Measurements from ENCODE around the gene ABHD17A. TPM values are rescaled to one million over a fixed set of nuclear protein-coding genes. Genes with fewer than 3 reads are reported as not detected.

ABHD17A gene
- polyA plus RNA-seq, 12 donors: 35.7 to 74.2 (median 41.6) TPM; not detected in 1

DNA sequence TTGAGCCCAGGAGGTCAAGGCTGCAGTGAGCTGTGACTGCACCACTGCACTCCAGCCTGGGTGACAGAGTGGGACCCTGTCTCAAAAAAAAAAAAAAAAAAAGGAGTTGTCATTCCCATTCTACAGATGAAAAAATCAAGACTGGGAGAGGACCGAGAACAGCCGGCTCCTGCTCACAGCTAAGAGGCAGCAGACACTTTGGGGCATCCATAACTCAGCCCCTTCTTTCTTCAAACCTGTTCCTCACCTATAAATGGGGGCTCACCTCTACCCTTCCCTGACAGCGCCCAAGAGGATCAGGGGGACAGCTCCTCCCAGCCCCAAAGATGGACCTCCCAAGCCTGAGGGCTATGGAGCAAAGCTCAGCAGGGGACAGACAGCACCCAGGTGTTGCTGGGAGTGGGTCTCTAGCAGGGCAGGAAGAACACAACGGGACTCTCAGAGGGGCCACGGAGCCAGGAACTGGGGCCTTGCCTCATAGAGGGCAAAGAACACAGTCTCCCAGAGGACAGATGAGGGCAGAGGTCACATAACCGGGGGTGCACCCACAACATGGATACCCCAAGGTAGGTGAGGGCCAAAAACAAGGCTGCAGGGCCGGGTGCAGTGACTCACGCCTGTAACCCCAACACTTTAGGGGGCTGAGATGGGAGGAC lies 18.5 kb downstream of the ABHD17A start:
- no peak for DNase-seq

DNA sequence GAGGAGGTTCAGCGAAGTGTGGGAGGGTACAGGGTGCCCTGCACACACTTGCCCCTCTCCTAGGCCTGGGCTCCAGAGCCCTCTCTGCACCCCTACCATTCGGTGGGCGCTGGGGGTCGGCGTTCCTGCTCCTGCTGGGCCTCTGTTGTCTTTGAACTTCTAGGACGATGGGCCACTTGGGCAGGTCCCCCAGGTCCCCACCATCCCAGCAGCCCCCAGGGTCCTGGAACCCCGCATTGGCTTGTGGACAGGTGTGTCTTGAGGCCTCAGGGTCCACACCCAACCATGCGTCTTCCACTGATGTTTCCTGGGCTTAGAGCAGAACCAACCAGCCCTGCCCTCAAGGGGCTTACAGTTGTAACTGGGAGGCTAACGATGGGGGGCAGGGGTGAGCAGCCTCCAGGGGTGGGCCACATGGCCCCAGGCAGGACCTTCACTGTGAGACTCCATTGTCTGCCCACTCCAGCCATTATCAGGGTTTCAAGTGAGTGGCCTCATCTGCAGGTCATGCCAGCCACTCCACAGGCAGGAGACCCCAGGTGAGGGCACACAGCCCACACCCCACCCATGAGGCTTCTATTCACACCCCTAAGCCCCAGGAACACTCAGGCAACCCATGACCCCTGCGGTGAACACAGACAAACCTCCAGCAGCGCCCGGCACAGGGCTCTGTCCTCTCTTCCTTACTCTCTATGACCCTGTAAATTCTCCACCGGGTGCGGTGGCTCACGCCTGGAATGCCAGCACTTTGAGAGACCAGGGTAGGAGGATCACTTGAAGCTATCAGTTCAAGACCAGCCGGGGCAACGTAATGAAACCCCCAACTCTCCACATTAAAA lies 19.9 kb downstream of the ABHD17A start:
- DNase-seq: no peak

GRCh38 chr19:1864480-1865171 lies 20.7 kb downstream of the ABHD17A start:
- no peak for DNase-seq

GRCh38 chr19:1863638-1864479 lies 21.4 kb downstream of the ABHD17A start:
- DNase-seq: peak; percentile 89

- DNase-seq: no peak
Measured at GRCh38 chr19:1863328-1863637, 22.0 kb downstream of the ABHD17A start, which contains the start of gene KLF16. KLF16 (minus strand) TSS chr19:1863579; CDS start chr19:1863497, 82 bp downstream.

DNA sequence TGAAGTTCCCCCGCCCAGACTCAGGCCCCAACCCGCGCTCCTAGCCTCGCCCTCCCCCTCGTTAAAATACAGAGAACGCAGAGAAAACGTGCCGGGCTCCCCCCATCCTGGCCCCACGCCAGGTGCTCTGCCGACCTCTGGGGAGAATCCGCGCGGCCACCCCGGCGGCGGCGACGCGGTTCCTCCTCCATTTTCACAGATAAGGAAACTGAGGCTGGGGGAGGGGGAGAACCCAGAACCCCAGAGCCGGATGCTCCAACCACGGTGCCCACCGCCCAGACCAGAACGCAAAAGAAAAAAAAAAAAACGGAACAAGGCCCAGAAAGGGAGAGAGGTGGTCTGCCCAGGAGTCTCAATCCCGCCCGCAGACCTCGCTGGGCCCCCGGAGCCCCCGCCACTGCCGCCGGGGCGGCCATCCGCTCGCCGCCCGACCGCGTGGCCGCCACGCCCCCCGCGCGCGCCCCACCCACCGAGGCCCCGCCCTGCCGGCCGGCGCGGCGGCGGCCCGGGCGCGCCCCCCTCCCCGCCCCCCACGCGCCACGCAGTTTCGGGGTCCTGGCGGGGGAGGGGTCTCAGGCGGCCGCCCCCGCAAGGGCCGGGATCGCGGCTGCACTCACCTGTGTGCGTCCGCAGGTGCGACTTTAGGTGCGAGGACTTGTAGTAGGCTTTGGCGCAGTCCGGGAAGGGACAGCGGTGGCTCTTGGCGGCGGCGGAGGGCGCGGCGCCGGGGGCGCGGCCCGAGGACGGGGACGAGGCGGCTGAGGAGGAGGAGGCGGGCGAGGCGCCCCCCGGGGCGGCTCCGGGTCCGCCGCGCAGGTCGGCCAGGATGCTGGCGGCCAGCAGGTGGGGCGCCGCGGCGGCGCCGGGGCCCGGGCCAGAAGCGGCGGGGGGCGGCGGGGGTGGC lies 22.6 kb downstream of the ABHD17A start:
- DNase-seq: no peak

DNA sequence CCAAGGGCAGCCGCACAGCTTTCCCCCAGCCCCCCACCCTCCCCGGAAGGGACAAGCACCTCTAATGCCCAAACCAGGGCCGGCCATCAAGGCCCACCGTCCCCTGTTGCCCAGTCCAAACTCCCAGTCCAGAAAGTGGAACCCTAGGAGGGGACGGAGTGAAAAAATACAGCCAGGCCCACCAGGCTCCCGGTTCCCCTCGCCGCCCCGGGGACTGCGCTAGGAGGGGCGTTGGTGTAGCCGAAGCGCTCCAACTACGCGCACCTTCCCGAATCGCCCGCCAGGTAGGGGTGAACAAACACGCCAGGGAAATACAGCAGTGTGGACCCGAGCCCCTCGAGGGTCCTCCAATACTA lies 23.2 kb downstream of the ABHD17A start:
- DNase-seq: no peak

DNA sequence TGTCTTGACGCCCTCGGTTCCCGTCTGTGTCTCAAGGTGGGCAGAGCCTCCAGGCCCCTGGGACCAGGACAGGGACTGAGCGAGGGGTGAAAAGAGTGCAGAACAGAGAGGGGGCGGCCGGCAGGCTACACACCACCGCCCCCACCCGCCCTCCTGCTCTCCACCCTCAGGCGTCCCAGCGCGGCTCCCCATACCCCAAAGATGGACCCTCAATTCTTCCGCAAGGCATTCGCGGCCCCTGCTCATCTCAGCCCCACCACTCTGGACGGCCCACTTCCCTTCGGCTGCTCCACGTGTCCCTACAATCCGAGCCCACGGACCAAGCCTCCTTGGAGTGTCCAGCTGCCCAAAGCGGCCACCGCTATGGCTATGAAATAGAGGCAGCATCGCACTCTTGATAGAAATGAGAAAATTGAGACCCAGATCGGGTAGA lies 23.7 kb downstream of the ABHD17A start:
- DNase-seq: no peak

DNA sequence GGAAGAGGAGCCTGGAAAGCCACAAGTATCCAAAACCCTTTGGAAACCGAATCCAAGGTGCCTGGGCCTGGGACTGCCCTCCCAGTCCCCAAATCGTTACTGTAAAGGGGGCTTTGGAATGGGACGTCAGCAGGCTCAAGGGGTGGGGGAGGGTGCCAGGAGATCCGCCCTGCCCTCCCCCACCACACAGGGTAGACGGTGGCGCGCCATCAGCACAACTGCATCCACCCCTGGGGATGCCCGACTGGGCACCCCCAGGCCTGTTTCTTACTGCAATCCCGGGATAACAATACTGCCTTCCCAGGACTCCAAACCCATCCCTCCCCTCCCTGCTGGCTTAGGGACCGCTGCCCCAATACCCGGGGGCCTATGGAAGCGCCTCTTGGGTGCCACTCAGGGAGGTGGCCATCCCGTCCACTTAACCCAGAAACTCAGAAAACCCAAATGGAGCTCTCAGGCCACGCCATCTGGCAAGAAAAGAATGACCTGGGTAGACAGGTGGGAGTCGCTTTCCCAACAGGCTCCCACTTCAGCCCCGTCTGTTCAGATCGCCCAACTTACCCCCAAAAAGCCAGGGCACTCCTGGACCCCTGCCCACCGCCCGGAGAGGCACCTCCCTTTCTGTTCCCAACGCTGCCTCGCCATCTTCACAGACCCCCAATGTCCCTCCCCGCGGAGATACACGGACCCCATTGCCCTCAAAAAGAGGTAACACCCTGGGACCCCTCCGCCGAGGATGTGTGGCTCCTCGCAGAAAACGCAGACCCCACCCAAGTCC lies 24.3 kb downstream of the ABHD17A start:
- DNase-seq: no peak

GRCh38 chr19:1860042-1860775 lies 25.1 kb downstream of the ABHD17A start:
- peak; percentile 80 for DNase-seq

GRCh38 chr19:1859331-1859781 lies 25.9 kb downstream of the ABHD17A start:
- no peak for DNase-seq

GRCh38 chr19:1858412-1859081 lies 26.7 kb downstream of the ABHD17A start:
- DNase-seq: no peak

DNA sequence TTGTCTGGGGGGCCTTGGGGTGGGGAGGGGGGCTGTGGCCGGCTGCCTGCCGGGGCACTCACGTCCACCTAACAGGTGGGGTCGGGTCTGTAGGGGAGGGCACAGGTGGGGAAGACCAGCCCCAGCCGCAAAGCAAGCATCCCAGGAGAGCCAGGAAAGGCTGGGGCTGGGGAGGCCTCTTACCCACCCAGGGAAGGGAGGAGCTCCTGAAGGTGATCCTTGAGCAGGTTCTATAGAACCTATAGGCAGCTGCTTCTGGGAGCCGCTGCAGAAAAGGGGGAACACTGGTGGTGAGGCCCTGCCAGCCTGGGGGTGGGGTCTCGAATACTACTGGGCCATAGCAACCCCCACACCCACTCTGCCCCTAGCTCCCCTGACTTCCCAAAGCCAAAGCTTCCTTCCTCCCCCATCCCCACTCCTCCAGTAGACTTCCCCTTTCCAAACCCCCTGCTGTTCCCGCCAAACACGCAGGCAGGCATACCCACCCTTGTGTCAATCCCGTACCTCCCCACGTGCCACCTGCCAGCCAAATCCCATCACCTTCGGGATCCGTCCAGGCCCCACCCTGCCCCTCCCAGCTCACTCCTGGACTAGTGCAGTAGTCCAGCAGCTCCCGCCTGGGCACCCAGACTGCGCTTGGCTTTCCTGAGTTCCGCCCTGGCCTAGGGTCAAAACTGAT lies 27.5 kb downstream of the ABHD17A start:
- no peak for DNase-seq

- DNase-seq: no peak
Measured at GRCh38 chr19:1856698-1857603, 28.3 kb downstream of the ABHD17A start.

- DNase-seq: no peak
Measured at GRCh38 chr19:1856345-1856697, 29.0 kb downstream of the ABHD17A start.

DNA sequence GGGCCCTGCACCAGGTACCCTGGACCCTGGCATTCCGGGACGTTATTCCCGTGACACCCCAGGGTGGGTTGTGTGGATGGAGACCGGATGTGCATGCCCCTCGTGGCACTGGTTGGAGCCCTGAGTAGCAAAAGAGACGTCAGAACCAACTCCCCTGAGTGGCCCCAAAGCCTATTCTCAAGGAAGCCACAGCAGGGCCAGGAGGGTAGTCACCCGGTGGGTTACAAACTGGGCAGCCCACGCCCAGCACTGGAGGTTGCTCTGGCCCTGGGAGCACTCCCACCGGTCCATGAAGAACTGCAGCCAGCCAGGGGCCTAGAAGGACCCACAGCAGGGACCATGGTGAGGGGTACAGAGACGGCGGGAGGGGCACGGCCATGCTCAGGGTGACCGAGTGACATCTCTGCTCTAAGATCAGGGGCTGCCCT lies 29.5 kb downstream of the ABHD17A start:
- DNase-seq: no peak

All from muscle of arm (tissue), 12 donors.